CD4-positive, alpha-beta T cell treated with Interleukin-10 for 1 hour (primary cell): ENCODE data around the gene RTP3.
"Not testable (repeated sequence)": the region's sequence is repeated elsewhere in the genome, so short reads cannot be mapped to it uniquely, and the experiment has no call there.

Experiments
- DNase-seq: peaks from one replicate; pipeline ENCODE4 v3.0.0-alpha.2; 2020

Gene RTP3

DNA sequence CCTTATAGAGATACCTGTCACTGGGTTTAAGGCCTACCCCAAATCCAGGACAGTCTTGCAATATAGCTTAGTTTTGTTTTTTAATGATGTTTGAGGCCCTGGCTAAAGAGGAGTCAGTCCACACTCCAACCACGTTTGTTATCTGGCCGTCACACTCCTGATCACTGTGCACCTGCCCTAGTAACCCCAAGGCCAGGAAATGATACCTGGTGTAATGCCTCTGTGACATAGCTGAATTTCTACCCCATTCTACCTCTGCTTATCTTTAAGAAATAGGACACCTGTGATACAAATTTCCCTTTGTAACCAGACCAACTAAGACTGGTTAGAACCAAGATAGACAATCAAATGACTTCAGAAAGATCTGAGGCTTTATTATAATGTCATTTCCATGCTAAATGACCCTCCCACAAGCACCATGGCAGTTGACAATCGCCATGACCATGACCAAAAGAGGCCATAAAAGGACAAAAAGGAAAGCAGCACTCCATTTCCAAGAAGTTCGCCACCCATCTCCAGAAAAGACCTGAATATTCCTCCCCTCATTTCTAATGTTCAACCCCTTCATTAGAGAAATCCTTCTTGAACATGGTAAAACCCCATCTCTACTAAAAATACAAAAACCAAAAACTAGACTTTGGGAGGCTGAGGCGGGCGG, 4.8 kb upstream of the RTP3 start:
- DNase-seq: no peak

DNA sequence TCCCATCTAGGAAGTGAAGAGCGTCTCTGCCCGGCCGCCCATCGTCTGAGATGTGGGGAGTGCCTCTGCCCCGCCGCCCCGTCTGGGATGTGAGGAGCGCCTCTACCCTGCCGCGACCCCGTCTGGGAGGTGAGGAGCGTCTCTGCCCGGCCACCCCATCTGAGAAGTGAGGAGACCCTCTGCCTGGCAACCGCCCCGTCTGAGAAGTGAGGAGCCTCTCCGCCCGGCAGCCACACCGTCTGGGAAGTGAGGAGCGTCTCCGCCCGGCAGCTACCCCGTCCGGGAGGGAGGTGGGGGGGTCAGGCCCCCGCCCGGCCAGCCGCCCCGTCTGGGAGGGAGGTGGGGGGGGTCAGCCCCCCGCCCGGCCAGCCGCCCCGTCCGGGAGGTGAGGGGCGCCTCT, 3.3 kb upstream of the RTP3 start:
- DNase-seq: not testable (repeated sequence)

- DNase-seq: no peak
Observed at GRCh38 chr3:46495901-46496456, 1.8 kb upstream of the RTP3 start.

- DNase-seq: peak; percentile 51
Observed at GRCh38 chr3:46496746-46497555, 825 bp upstream of the RTP3 start.

DNA sequence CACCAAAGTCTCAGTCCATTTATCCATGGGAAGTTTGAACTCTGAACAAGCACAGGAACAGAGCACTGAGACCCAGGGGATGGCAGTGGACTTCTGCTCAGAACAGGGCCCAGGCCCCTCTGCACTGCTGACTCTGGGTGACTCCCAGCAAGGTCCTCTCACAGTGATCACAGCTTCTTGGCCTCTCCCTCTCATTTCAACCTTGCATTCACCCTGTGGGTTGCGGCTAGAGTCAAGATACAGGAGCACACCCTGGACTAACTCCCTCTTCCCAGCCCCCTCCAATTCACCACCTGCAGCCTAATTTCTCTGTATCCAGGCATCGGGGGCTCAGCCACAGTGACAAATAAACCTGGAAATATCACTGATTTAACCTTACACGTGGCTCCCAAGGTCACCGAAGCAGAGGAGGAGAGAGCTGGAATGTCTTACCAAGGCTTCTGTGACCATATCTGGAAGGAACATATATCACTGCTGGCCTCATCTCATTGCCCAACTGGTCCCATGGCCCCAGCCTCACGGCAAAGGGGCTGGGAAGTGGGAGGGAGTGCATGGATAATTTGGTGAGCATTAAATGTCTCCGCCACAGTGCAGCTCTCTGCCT, 1.2 kb downstream of the RTP3 start:
- no peak for DNase-seq

DNA sequence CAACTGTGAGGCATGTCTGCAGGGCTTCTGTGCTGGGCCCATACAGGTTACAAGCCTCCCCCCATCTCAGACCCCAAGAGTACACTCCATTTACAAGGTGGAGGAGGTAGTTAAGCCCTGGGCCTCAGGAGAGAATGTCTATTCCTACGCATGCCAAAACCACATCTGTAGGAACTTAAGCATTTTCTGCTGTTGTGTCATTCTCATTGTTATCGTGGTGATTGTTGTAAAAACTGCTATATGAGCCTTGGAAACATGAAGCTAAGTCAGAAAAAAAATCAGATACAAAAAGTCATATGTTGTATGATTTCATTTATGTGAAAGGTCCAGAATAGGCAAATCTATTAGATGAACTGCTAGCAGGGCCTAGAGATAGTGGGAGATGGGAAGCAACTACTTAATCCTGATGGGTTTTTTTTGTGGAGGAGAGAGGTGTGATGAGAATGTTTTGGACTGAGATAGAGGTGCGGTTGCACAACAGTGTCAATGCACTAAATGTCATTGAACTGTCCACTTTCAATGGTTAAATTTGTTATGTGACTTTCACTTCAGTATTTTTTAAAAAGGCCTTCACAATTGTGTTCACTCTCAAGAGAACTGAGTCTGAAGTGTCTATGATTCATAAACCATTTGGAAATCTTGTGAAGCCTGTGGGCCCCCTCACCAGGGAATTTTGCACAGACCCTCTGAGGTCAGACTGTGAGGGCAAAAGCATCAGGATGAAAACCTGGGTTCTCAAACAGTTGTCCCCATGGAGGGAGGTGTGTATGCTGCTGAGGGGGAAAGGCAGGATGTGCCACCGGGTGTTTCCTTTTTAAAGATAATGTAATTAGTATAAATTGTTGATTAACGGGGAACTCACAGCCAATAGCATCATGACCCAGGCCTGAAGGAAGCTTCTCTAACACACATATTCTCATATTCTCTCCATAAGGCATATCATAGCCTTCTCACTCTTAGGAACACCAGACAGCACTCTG, 3.2 kb downstream of the RTP3 start:
- no peak for DNase-seq

DNA sequence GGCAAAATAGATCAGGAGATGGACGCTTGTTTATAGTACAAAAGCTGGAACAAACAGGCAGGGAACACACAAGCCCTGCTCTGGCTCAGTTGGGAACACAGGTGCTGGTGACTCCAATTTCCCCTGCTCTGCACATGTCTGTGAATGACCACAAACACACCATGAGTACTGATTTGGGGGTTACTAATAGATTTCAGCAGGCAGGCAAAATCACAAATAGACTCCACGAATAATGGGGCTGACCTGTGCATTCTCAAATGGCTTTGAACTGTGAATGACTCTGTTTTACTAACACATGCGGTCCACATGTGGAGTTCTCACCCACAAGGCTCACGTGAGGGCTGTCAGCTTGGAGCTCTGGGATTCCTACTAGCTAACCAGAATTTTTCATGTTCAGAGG, 3.9 kb downstream of the RTP3 start:
- DNase-seq: no peak

DNA sequence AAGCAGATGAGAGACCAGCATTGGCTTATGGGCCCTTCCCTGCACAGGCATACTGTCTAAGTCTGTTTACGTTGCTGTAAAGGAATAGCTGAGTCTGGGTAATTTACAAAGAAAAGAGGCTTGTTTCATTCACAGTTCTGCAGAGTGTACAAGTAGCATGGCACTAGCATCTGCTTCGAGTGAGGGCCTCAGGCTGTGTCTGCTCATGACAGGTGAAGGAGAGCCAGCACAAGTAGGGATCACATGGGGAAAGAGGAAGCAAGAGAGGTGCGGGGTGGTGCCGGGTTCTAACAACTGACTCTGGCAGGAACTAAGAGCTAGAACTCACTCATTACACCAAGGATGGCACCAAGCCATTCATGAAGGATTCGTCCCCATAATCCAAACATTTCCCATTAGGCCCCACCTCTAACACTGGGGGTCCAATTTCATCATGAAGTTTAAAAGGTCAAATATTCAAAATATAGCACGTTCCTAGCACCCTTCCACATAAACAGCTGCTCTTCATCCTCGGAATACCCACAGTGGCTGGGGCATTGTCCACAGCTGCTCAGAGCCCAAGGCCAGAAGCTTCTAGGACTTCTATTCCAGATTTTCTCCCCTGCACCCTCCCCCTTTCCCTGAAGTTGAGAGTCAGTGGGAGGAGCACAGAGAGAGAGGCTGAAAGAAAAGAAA, 5.6 kb downstream of the RTP3 start:
- DNase-seq: no peak

DNA sequence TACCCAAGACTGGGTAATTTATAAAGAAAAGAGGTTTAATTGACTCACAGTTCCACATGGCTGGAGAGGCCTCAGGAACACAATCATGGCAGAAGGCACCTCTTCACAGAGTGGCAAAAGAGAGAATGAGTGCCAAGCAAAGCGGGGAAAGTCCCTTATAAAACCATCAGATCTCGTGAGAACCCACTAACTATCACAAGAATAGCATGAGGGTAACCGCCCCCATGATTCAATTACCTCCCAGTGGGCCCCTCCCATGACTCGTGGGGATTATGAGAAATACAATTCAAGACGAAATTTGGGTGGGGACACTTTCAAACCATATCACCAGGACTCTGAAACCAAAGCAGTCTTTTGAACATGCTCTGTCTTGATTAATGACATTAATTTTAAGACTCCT, 7.0 kb downstream of the RTP3 start:
- DNase-seq: peak; percentile 2

DNA sequence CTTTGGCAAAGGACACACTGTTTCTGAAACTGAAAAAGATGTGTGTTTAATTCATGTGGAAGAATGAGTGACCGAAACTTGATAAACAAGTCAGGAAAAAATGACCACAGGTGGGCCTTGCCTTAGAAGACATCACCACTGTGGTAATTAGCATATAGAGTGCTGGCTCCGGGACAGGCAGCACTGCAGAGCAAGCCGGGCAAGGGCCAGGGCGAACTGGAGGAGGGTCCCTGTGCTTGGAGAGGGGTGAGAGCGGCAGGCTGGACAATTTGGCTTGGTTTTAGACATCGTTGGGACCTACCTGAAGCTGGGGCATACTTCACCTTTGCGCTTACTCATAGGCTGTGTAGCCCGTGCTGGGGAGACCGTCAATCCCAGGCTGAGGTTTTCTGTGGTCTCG, 8.2 kb downstream of the RTP3 start:
- no peak for DNase-seq

DNA sequence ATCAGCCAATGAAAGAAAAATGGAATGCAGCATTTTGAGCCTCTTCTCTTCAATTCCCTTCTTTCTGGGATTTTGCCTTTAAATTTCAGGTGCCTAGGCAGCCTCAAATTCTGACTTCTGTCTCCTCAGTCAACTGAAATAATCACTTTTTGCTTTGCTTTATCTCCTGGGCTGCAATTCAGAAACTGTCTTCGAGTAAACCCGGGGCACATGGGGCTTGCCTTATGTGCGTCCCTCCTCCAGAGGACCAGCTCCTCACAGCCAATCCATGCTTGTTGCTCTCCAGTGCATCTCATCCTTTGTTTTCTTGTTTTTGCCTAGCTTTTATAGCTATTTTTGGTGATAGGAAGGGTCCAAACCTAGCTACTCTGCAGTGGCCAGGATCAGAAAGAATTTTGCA, 8.8 kb downstream of the RTP3 start:
- DNase-seq: no peak

DNA sequence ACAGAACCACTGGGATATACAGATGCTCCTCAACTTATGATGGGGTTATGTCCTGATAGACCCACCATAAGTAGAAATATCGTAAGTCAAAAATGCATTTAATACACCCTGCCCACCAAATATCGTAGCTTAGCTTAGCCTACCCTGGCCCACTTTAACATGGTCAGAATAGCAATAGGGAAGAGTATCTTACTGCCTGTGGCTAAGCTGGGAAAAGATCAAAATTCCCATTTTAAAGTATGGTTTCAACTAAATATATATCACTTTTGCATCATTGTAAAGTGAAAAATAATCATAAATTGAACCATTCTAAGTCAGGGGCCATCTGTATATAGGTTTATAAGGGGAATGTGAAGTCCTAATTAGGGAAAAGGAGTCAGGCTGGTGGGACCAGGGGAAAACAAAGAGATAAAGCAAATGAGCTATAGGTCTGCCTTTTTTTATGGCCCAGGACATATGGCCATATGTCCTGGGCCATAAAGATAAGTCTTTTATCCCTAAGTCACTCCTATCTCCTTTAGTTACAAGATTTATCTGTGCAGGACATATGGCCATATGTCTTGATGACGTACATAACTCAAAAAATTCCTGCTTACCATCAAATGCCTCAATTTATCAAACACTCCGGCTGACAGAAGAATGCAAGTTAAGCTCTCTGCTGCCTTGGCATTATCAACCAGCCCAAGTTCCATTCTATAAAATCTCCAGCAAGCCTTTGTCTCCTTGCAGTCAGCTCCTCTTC, 11.2 kb downstream of the RTP3 start:
- DNase-seq: no peak

DNA sequence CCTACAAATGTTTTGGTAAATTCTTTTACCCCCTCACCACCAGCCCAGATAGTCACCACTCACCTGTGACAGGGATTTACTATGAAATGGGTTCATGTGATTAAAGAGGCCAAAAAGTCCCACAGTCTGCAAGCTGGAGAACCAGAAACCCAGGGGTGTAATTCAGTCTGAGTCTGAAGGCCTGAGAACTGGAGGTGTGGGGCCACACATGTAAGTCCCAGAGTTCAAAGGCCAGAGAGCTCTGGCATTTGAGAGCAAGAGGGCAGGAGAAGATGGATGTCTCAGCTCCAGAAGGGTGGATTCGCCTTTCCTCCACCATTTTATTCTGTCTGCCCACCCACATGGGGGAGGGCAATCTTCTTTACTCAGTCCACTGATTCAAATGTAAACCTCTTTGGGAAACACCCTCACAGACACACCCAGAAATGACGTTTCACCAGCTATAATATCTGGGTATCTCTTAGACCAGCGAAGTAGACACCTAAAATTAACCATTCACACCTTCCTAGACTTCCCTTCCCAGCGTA, 11.9 kb downstream of the RTP3 start:
- DNase-seq: no peak

GRCh38 chr3:46512191-46512749, 14.5 kb downstream of the RTP3 start:
- no peak for DNase-seq

DNA sequence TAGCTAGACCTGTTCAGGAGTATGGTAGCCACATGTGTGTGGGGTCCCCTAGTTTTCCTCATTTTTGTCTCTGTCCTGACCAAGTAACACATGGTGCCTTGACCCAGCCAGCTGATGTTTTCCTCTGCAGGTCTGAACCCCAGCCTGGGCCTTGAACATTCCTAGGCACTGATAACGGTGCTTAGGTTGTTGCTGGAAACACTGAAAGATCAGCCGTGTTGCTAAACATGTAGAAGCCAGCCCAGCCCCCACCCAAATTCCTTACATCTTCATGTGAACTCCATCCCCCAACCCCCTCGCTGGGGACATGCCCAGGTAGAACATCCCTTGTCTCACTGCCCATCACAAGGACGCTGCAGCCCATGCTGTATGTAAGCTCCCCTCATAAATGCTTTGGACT, 18.7 kb downstream of the RTP3 start:
- no peak for DNase-seq

DNA sequence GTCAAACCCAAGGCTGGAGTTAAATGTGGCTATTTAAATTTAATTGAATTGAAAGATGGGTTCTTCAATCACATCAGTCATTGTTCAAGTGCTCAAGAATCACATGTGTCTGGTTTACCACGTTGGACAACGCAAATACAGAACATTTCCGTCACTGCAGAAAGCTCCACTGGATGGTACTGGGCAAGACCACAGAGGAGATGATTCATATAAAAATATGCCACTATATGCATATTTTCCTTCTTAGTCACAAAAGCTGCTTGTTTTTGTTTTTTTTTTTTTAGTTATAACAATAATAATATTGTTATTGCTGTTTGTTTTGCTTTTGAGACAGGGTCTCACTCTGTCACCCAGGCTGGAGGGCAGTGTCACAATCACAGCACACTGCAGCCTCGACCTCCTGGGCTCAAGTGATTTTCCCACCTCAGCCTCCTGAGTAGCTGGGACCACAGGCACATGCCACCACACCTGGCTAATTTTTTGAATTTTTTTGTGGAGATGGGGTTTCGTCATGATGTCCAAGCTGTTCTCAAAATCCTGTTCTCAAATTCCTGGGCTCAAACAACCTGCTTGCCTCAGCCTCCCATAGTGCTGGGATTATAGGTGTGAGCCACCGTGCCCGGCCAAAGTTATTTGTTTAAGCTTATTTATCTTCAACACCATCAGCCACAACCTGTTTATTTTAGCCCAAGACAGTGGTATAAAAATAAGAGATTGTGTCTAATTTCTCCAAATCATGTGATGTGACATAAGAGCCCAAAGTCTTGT, 19.4 kb downstream of the RTP3 start:
- DNase-seq: no peak

DNA sequence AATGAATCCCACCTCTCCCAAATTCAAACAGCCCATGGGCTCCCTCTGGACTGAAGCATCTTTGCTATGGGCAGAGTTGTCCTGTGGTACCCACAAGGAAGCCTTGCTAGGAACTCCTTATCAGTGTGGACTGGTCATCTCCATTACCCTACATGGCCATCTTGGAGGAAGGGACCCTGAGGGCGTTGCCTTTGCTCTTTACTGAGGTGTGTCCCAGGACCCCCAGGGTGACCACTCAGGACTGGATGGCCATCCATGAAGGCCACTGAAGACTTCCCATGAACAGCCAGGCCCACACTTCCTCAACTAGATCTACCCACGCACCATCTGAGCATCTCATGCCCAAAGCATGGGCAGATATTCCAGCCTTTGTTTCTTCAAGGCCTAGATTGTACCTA, 20.0 kb downstream of the RTP3 start:
- no peak for DNase-seq

DNA sequence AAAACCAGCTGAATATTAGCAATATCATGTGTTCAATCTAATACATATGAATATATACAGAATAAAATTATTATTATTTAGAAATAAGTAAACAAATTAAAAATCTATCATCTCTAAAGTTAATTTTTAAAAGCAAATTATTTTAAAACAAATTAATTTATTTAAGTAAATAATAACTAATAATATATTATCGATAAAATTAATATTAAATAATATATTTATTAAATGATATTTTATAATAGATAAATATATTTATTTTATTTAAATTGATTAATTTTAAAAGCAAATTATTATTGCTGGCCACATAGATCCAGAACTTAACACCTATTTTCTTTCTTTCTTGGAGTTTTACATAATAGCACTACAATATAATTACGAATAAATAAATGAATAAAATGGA, 22.2 kb downstream of the RTP3 start:
- DNase-seq: no peak

DNA sequence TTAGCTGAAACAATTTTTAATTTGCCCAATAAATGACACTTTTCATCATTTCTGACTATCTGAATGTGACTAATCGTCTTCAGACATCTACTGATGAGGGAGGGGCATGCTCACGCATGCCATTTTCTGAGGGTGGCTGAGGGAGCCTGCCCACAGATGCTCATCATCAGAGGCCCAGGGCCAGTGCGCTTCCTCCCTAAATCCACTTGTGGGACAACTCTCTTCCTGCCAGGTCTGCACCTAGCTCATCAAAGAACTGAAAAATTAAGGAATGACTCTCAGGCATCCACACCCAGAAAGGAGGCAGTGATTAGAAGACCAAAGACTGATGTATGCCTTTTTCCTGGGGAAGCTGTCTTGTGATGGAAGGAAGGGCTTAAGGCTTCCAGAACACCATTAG, 22.8 kb downstream of the RTP3 start:
- no peak for DNase-seq

- DNase-seq: no peak
Observed at GRCh38 chr3:46521096-46521495, 23.3 kb downstream of the RTP3 start.
